Activated T-helper 17 cell treated with anti-CD3 and anti-CD28 coated beads, Interleukin-2, amount 50 U/mL, for 72 hours (primary cell): ENCODE results near the gene LPIN3. TPM values are rescaled to one million over a fixed set of nuclear protein-coding genes. Genes with fewer than 3 reads are reported as not detected.

Source experiments
- ATAC-seq: fragments of 150-1000 bp; cut with Tn5 transposase; replicated peaks from 2 replicates; pipeline ENCODE4 v1.10.0; 2021; ENCODE audit warnings: mild to moderate bottlenecking, moderate library complexity
- H3K27ac Mint-ChIP-seq: one replicate; pipeline ENCODE4 v1.8.0; 2022; ENCODE audit warnings: mixed read lengths
- H3K27me3 Mint-ChIP-seq: one replicate; pipeline ENCODE4 v1.8.0; 2022; ENCODE audit warnings: mixed read lengths
- H3K36me3 Mint-ChIP-seq: one replicate; pipeline ENCODE4 v1.8.0; 2022; ENCODE audit warnings: low read depth, mild to moderate bottlenecking, mixed read lengths
- H3K4me1 Mint-ChIP-seq: one replicate; pipeline ENCODE4 v1.8.0; 2022; ENCODE audit warnings: mixed read lengths
- H3K4me3 Mint-ChIP-seq: one replicate; pipeline ENCODE4 v1.8.0; 2022; ENCODE audit warnings: mild to moderate bottlenecking, mixed read lengths
- H3K9me3 Mint-ChIP-seq: one replicate; pipeline ENCODE4 v1.8.0; 2022; ENCODE audit warnings: mixed read lengths
- total RNA-seq, 2 donors: library from RNA; stranded (reverse); gene quantifications; one replicate each; pipeline ENCODE4 v1.2.3, GENCODE V29; 2022

LPIN3 gene
- total RNA-seq, 2 donors from 2014 or later: 2.3 to 10.0 TPM

- Mint-ChIP-seq H3K36me3 (no peaks in the 10 kb centered on the region), H3K9me3 (no peaks in the 10 kb centered on the region), H3K4me1 (peaks cover 11% of the 10 kb centered on the region), H3K27ac (no peak overlapping the region), H3K27me3 (peaks cover 7% of the 10 kb centered on the region), H3K4me3 (no peak overlapping the region)
- no peak for ATAC-seq
Observed at GRCh38 chr20:41335591-41335990, 5.0 kb upstream of the LPIN3 start.

- Mint-ChIP-seq H3K27ac (no peak overlapping the region), H3K4me1 (peaks cover 11% of the 10 kb centered on the region), H3K36me3 (no peaks in the 10 kb centered on the region), H3K27me3 (peaks cover 7% of the 10 kb centered on the region), H3K4me3 (no peak overlapping the region), H3K9me3 (no peaks in the 10 kb centered on the region)
- ATAC-seq: no peak
Observed at GRCh38 chr20:41336711-41337492, 3.7 kb upstream of the LPIN3 start.

GRCh38 chr20:41339957-41340326 lies 679 bp upstream of the LPIN3 start:
- peak overlapping the region; percentile 95 for H3K4me3 Mint-ChIP-seq
- peak; percentile 90 for ATAC-seq
- peaks cover 11% of the 10 kb centered on the region for H3K4me1 Mint-ChIP-seq
- H3K27ac Mint-ChIP-seq: peak overlapping the region; percentile 89
- H3K9me3 Mint-ChIP-seq: no peaks in the 10 kb centered on the region
- H3K36me3 Mint-ChIP-seq: no peaks in the 10 kb centered on the region
- H3K27me3 Mint-ChIP-seq: peaks cover 7% of the 10 kb centered on the region

GRCh38 chr20:41342474-41343464 lies 2.1 kb downstream of the LPIN3 start:
- H3K27ac Mint-ChIP-seq: peak overlapping the region; percentile 61
- no peaks in the 10 kb centered on the region for H3K9me3 Mint-ChIP-seq
- H3K36me3 Mint-ChIP-seq: no peaks in the 10 kb centered on the region
- ATAC-seq: no peak
- H3K4me1 Mint-ChIP-seq: peaks cover 11% of the 10 kb centered on the region
- no peak overlapping the region for H3K4me3 Mint-ChIP-seq
- H3K27me3 Mint-ChIP-seq: peaks cover 3% of the 10 kb centered on the region

DNA sequence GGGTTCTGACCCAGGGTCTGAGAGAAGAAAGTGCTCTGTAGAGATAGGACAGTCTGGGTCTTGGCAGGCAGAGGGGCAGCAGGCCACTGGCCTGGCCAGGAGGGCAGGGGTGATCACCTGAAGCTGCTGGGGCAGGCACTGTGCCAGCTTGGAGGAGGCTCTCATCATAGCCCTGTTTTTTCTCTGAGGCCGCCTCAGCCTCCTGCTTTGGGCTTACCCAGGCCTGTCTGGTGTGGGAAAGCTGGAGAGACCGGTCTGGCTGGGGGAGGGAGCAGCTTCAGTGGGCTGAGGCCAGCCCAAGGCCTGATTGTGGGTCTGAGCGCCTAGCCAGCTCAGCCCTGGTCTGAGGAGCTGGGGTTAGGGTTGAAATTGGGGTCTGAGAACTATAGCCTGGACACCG lies 3.9 kb downstream of the LPIN3 start:
- no peaks in the 10 kb centered on the region for H3K9me3 Mint-ChIP-seq
- peaks cover 10% of the 10 kb centered on the region for H3K4me1 Mint-ChIP-seq

DNA sequence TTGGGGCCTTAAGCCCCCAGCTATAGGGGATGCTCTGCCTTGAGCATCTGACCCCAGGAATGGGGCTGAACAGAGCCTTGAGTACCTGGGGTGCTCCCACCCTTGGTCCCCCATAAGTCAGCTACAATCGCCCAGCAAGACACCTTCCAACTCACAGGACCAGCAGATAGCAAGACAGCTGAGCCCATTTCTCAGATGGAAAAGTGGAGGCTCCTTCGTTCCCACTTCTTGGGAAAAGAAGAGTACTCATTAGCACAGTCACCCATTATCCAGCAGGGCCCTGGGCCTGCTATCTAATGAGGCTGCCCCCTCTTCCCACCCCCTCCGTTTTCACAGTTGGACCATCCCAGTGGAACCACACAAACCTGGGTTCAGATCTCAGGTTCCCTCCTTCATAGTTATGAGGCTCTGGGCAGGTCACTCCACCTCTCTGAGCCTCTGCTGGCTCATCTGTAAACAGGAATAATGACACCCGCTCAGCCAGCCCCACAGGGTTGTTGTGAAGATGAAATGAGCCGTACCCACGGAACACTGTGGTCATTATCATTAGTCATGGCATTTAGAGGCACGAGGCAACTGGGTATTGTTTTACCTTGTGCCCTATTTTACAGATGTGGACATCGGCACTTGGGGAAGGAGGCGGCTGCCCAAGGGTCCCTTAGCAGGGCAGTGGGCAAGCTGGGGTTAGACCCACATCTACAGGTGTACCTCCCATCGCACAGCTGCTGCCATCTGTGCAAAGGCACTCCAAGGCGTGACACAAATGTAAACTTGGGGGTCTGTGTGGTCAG lies 4.5 kb downstream of the LPIN3 start:
- Mint-ChIP-seq H3K4me1 (peaks cover 3% of the 10 kb centered on the region), H3K36me3 (no peaks in the 10 kb centered on the region), H3K9me3 (no peaks in the 10 kb centered on the region), H3K4me3 (no peak overlapping the region), H3K27ac (no peak overlapping the region), H3K27me3 (no peaks in the 10 kb centered on the region)
- no peak for ATAC-seq

More for the DNA sequence above, 3.9 kb downstream of the LPIN3 start:
- H3K27me3 Mint-ChIP-seq: peaks cover 2% of the 10 kb centered on the region
- no peak overlapping the region for H3K27ac Mint-ChIP-seq
- ATAC-seq: no peak
- H3K4me3 Mint-ChIP-seq: no peak overlapping the region
- no peaks in the 10 kb centered on the region for H3K36me3 Mint-ChIP-seq

DNA sequence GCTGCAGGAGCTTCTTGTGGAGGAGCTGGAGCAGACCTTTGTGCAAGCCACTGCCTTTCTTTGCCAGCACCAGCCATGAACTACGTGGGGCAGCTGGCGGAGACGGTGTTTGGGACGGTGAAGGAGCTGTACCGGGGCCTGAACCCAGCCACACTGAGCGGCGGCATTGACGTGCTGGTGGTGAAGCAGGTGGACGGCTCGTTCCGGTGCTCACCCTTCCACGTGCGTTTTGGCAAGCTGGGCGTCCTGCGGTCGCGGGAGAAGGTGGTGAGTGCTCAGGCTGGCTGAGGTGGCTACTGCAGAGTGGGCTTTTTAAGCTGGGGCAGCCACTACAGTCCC lies 5.1 kb downstream of the LPIN3 start:
- Mint-ChIP-seq H3K4me3 (no peak overlapping the region), H3K9me3 (no peaks in the 10 kb centered on the region), H3K36me3 (no peaks in the 10 kb centered on the region), H3K27ac (no peak overlapping the region), H3K4me1 (no peaks in the 10 kb centered on the region), H3K27me3 (no peaks in the 10 kb centered on the region)
- no peak for ATAC-seq

- no peaks in the 10 kb centered on the region for H3K4me1 Mint-ChIP-seq
- no peaks in the 10 kb centered on the region for H3K27me3 Mint-ChIP-seq
- H3K36me3 Mint-ChIP-seq: no peaks in the 10 kb centered on the region
- ATAC-seq: no peak
- no peaks in the 10 kb centered on the region for H3K9me3 Mint-ChIP-seq
- H3K27ac Mint-ChIP-seq: no peak overlapping the region
- no peak overlapping the region for H3K4me3 Mint-ChIP-seq
Observed at GRCh38 chr20:41347523-41348429, 7.2 kb downstream of the LPIN3 start.

DNA sequence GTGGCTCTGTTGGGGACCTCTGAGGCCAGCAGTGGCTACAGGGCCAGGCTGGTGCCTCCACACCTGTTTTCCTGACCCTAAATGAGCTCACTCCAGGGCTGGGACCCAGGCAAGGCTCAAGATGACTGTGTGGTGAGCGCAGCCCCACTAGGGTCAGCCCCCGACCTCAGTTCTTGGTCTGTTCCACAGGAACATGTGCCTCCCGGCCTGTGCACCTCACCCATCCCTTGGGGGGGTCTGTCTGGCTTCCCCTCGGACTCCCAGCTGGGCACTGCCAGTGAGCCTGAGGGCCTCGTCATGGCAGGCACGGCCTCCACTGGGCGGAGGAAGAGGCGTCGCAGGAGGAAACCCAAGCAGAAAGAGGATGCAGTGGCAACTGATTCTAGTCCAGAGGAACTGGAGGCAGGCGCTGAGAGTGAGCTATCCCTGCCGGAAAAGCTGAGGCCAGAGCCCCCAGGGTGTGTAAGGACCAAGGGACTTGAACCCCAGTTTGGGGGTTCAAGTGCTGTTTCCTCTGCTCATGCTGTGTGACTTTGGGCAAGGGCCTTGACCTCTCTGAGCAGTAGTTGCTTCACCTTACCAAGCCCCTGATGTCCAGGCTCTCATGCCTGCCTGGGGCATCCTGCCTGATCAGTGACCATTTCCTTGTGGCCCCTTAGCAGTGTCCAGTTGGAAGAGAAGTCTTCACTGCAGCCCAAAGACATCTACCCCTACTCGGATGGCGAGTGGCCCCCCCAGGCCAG lies 8.0 kb downstream of the LPIN3 start:
- Mint-ChIP-seq H3K9me3 (no peaks in the 10 kb centered on the region), H3K4me1 (no peaks in the 10 kb centered on the region), H3K4me3 (no peak overlapping the region), H3K27ac (no peak overlapping the region), H3K27me3 (no peaks in the 10 kb centered on the region), H3K36me3 (no peaks in the 10 kb centered on the region)
- no peak for ATAC-seq

- Mint-ChIP-seq H3K9me3 (no peaks in the 10 kb centered on the region), H3K4me1 (no peaks in the 10 kb centered on the region), H3K27ac (no peak overlapping the region), H3K27me3 (no peaks in the 10 kb centered on the region), H3K4me3 (no peak overlapping the region), H3K36me3 (no peaks in the 10 kb centered on the region)
- no peak for ATAC-seq
Observed at GRCh38 chr20:41349266-41349665, 8.6 kb downstream of the LPIN3 start.

DNA sequence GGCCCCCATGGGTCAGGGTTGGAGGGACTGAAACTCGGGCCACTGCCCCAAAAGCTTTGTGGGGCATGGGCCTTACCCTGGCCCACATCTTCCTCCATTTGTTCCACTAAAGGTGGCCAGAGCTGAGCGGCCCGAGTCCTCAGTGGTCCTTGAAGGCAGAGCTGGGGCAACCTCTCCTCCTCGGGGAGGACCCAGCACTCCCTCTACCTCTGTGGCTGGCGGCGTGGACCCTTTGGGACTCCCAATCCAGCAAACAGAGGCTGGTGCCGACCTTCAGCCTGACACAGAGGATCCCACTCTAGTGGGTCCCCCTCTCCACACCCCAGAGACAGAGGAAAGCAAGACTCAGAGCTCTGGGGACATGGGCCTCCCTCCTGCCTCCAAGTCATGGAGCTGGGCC lies 9.3 kb downstream of the LPIN3 start:
- H3K4me1 Mint-ChIP-seq: no peaks in the 10 kb centered on the region
- no peak overlapping the region for H3K4me3 Mint-ChIP-seq
- no peaks in the 10 kb centered on the region for H3K9me3 Mint-ChIP-seq
- H3K27ac Mint-ChIP-seq: no peak overlapping the region
- no peak for ATAC-seq
- no peaks in the 10 kb centered on the region for H3K36me3 Mint-ChIP-seq
- no peaks in the 10 kb centered on the region for H3K27me3 Mint-ChIP-seq

DNA sequence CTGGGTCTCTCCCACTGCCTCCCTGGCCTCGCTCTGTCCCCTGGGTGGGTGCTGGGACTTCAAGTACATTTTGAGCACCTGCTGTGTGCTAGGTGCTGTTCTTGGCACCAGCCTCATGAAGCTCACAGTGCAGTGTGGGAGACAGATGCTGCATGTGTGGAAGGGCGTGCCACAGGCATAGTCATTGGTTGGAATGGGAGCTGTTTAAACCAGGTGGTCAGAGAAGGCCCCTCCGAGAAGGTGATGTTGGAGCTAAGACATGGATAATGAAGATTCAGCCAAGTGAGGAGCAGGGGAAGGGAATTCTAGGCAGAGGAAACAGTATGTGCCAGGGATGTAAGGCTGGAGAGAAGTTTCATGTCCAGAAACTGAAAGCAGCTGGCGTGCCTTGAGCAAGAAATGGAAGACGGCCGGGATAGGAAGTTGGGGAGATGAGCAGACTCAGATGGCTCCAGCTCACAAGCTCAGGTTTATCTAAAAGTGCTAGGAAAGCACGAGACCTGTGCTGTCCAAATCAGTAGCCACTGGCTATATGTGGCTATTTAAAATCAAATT lies 9.9 kb downstream of the LPIN3 start:
- no peak for ATAC-seq
- H3K4me1 Mint-ChIP-seq: no peaks in the 10 kb centered on the region
- H3K36me3 Mint-ChIP-seq: no peaks in the 10 kb centered on the region
- no peaks in the 10 kb centered on the region for H3K9me3 Mint-ChIP-seq
- no peak overlapping the region for H3K4me3 Mint-ChIP-seq
- H3K27me3 Mint-ChIP-seq: no peaks in the 10 kb centered on the region
- no peak overlapping the region for H3K27ac Mint-ChIP-seq

DNA sequence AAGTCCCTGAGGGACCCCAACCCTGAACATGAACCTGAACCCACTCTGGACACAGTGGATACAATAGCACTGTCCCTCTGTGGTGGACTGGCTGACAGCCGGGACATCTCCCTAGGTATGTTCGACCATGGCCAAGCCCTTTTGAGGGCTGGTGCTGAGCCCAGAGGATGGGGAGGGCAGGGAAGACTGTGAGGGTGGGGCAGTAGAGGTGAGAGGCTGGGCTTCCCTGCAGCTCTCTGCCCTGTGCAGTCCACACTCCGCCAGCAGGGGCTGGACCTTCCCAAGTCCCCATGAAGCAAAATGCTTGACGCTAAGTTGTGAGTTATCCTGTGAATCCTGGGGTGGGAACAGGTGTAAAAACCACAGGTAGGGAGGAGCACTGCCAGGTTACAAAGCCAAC lies 11.5 kb downstream of the LPIN3 start:
- no peaks in the 10 kb centered on the region for H3K36me3 Mint-ChIP-seq
- no peak overlapping the region for H3K4me3 Mint-ChIP-seq
- no peaks in the 10 kb centered on the region for H3K27me3 Mint-ChIP-seq
- no peak overlapping the region for H3K27ac Mint-ChIP-seq
- no peaks in the 10 kb centered on the region for H3K9me3 Mint-ChIP-seq
- no peak for ATAC-seq
- no peaks in the 10 kb centered on the region for H3K4me1 Mint-ChIP-seq
